GM23338 (cell line): ENCODE data around the gene MMP25. TPM values are rescaled to one million over a fixed set of nuclear protein-coding genes. Genes with fewer than 3 reads are reported as not detected.

Experiments
- ATAC-seq: fragments of 200-7000 bp; cut with Tn5 transposase; 3 replicates; pipeline ENCODE4 v1.9.1; 2020
- DNase-seq: peaks from one replicate; pipeline ENCODE4 v3.0.0-alpha.2; 2015; ENCODE audit warnings: low spot score
- H2AFZ ChIP-seq: fragments of 200-600 bp; sonication (generic); 2 replicates; pipeline ENCODE4 v1.8.0; 2016; ENCODE audit warnings: antibody characterized with exemption, mild to moderate bottlenecking, moderate library complexity
- H3F3A ChIP-seq: fragments of 200-600 bp; sonication (generic); replicated peaks from 2 replicates; pipeline ENCODE4 v1.8.0; 2017; ENCODE audit warnings: antibody characterized with exemption, mixed run types, low read depth
- H3K27ac ChIP-seq: fragments of 200-600 bp; sonication (generic); 2 replicates; pipeline ENCODE4 v1.6.1; 2016; ENCODE audit warnings: low read depth
- H3K27me3 ChIP-seq: fragments of 200-600 bp; sonication (generic); 2 replicates; pipeline ENCODE4 v1.8.0; 2016; ENCODE audit warnings: mild to moderate bottlenecking, mixed run types, moderate library complexity; ENCODE audit not compliant: insufficient read depth
- H3K36me3 ChIP-seq: fragments of 200-600 bp; sonication (generic); 2 replicates; pipeline ENCODE4 v1.8.0; 2016; ENCODE audit warnings: mild to moderate bottlenecking; ENCODE audit not compliant: insufficient read depth
- H3K4me1 ChIP-seq: fragments of 200-600 bp; sonication (generic); 2 replicates; pipeline ENCODE4 v1.8.0; 2016; ENCODE audit warnings: mild to moderate bottlenecking, moderate library complexity; ENCODE audit not compliant: insufficient read depth
- H3K4me2 ChIP-seq: fragments of 200-600 bp; sonication (generic); 2 replicates; pipeline ENCODE4 v1.7.1; 2017; ENCODE audit warnings: mixed run types
- H3K4me3 ChIP-seq: fragments of 200-600 bp; sonication (generic); 2 replicates; pipeline ENCODE4 v1.6.1; 2016; ENCODE audit warnings: mixed run types
- H3K79me2 ChIP-seq: fragments of 200-600 bp; sonication (generic); replicated peaks from 2 replicates; pipeline ENCODE4 v1.8.0; 2017; ENCODE audit warnings: mild to moderate bottlenecking; ENCODE audit not compliant: insufficient read depth
- H3K9me2 ChIP-seq: fragments of 200-600 bp; sonication (generic); 2 replicates; pipeline ENCODE4 v1.8.0; 2017; ENCODE audit not compliant: insufficient read depth
- H4K20me1 ChIP-seq: fragments of 200-600 bp; sonication (generic); replicated peaks from 2 replicates; pipeline ENCODE4 v1.8.0; 2017; ENCODE audit warnings: mild to moderate bottlenecking; ENCODE audit not compliant: insufficient read depth
- H3K27ac Mint-ChIP-seq: 2 replicates; pipeline ENCODE4 v1.8.0; 2020; ENCODE audit warnings: inconsistent platforms, mild to moderate bottlenecking, moderate library complexity, mixed read lengths
- H3K27me3 Mint-ChIP-seq: 3 replicates; pipeline ENCODE4 v1.8.0; 2022; ENCODE audit warnings: low read depth, mild to moderate bottlenecking, moderate library complexity, mixed read lengths, inconsistent platforms; ENCODE audit not compliant: insufficient read depth, poor library complexity
- H3K36me3 Mint-ChIP-seq: 3 replicates; pipeline ENCODE4 v1.8.0; 2021; ENCODE audit warnings: low read depth, mild to moderate bottlenecking, inconsistent platforms, moderate library complexity, mixed read lengths
- H3K4me1 Mint-ChIP-seq: 3 replicates; pipeline ENCODE4 v1.8.0; 2020; ENCODE audit warnings: mild to moderate bottlenecking, inconsistent platforms, mixed read lengths
- H3K4me3 Mint-ChIP-seq: 3 replicates; pipeline ENCODE4 v1.8.0; 2021; ENCODE audit warnings: moderate library complexity, mild to moderate bottlenecking, inconsistent platforms, mixed read lengths
- H3K9me3 Mint-ChIP-seq: 3 replicates; pipeline ENCODE4 v1.8.0; 2020; ENCODE audit warnings: moderate library complexity, mild to moderate bottlenecking, inconsistent platforms, mixed read lengths
- CREB1 ChIP-seq: fragments of 250-450 bp; sonication (Bioruptor Pico); IDR thresholded peaks from 2 replicates; pipeline ENCODE4 v1.5.0; 2020; ENCODE audit warnings: low read depth, mild to moderate bottlenecking, moderate library complexity
- CTCF ChIP-seq, 2 experiments: fragments of 200-600 bp in 1 of 2; sonication (generic) in 1 of 2; conservative IDR thresholded peaks; 2 replicates each; pipeline versions ENCODE4 v1.5.1 to v1.6.1; 2016 to 2017; ENCODE audit warnings: antibody characterized with exemption in 2 of 2, low read depth in 2 of 2, mild to moderate bottlenecking in 2 of 2, moderate library complexity in 1 of 2
- ETS1 ChIP-seq: IDR thresholded peaks from 2 replicates; pipeline ENCODE4 v1.6.1; 2016; ENCODE audit warnings: antibody characterized with exemption
- EZH2phosphoT487 ChIP-seq: fragments of 200-600 bp; sonication (generic); IDR thresholded peaks from one replicate; pipeline ENCODE4 v1.8.1; 2018; ENCODE audit warnings: antibody characterized with exemption; ENCODE audit not compliant: unreplicated experiment
- JUNB ChIP-seq: IDR thresholded peaks from one replicate; pipeline ENCODE4 v1.6.1; 2016; ENCODE audit warnings: antibody characterized with exemption; ENCODE audit not compliant: unreplicated experiment
- NANOG ChIP-seq: IDR thresholded peaks from 2 replicates; pipeline ENCODE4 v1.6.1; 2016; ENCODE audit warnings: antibody characterized with exemption, borderline replicate concordance
- POLR2AphosphoS5 ChIP-seq: IDR thresholded peaks from 2 replicates; pipeline ENCODE4 v1.6.1; 2016; ENCODE audit warnings: antibody characterized with exemption, low read depth
- REST ChIP-seq: IDR thresholded peaks from one replicate; pipeline ENCODE4 v1.6.1; 2018; ENCODE audit warnings: antibody characterized with exemption; ENCODE audit not compliant: unreplicated experiment
- polyA plus RNA-seq: library from polyadenylated mRNA; unstranded; fragments of >200 nt; fragmentation: Nextera tagmentation; extraction: Ambion mirVana; gene quantifications from 2 replicates; pipeline ENCODE4 v1.2.1, GENCODE V29; 2016
- total RNA-seq: library from RNA; depleted of rRNA; stranded (reverse); fragments of >200 nt; shearing (Covaris generic); gene quantifications from 2 replicates; pipeline ENCODE4 v1.2.3, GENCODE V29; 2014

MMP25 gene
- total and polyA plus RNA-seq, 2 experiments from 2014 or later = 7.7 to 15.9 TPM

- TF ChIP-seq NANOG (no peak), EZH2phosphoT487 (no peak)
- Mint-ChIP-seq H3K27ac (peak overlapping the region; percentile 62; the same call in 1 of the 2 replicates), H3K4me1 (peaks cover 71% of the 10 kb centered on the region), H3K27me3 (peaks cover 52% of the 10 kb centered on the region), H3K4me3 (peak overlapping the region; percentile 75), H3K36me3 (peaks cover 33% of the 10 kb centered on the region), H3K9me3 (peaks cover 7% of the 10 kb centered on the region; the same call in 2 of the 3 replicates)
- H2AFZ ChIP-seq = 0 out of 2 replicates have a peak overlapping the region, but pooled peaks have one; percentile 47
- peaks cover 61% of the 10 kb centered on the region for H3F3A ChIP-seq
- peaks cover 17% of the 10 kb centered on the region for H3K79me2 ChIP-seq
- ATAC-seq = peak; percentile 2; the same call in 2 of the 3 replicates
- no peaks in the 10 kb centered on the region for H3K9me2 ChIP-seq
- H3K36me3 ChIP-seq = no peaks in the 10 kb centered on the region
- H3K4me1 ChIP-seq = peaks cover 79% of the 10 kb centered on the region
- H4K20me1 ChIP-seq = peaks cover 25% of the 10 kb centered on the region
- peak; percentile 82 for DNase-seq
- peak overlapping the region; percentile 88 for H3K4me2 ChIP-seq
- H3K27me3 ChIP-seq = peaks cover 11% of the 10 kb centered on the region
- H3K27ac ChIP-seq = no peak overlapping the region
- H3K4me3 ChIP-seq = peak overlapping the region; percentile 68
These were observed 34.1 kb upstream of the MMP25 start for GRCh38 chr16:3012246-3012645.

GRCh38 chr16:3012828-3013420 is 33.4 kb upstream of the MMP25 start, which contains the start of gene CLDN9:
Gene CLDN9, plus strand, starts transcription at chr16:3012923. Its CDS starts 440 bp downstream, at chr16:3013363.
- Histone ChIP-seq H3K9me2 (no peaks in the 10 kb centered on the region), H3K36me3 (no peaks in the 10 kb centered on the region), H4K20me1 (peaks cover 25% of the 10 kb centered on the region), H3F3A (peaks cover 55% of the 10 kb centered on the region), H3K79me2 (peaks cover 23% of the 10 kb centered on the region), H3K4me3 (peak within 1 kb of the TSS; percentile 68), H3K4me1 (peaks cover 73% of the 10 kb centered on the region), H3K27ac (no peak within 1 kb of the TSS), H3K4me2 (peak within 1 kb of the TSS; percentile 88), H2AFZ (0 out of 2 replicates have a peak within 1 kb of the TSS, but pooled peaks have one; percentile 47), H3K27me3 (peaks cover 11% of the 10 kb centered on the region)
- ATAC-seq (peak; percentile 10), DNase-seq (peak; percentile 75)
- peaks cover 7% of the 10 kb centered on the region; the same call in 2 of the 3 replicates for H3K9me3 Mint-ChIP-seq
- H3K36me3 Mint-ChIP-seq = peaks cover 34% of the 10 kb centered on the region
- H3K4me3 Mint-ChIP-seq = peak within 1 kb of the TSS; percentile 75
- peak within 1 kb of the TSS; percentile 62; the same call in 1 of the 2 replicates for H3K27ac Mint-ChIP-seq
- peaks cover 48% of the 10 kb centered on the region for H3K27me3 Mint-ChIP-seq
- H3K4me1 Mint-ChIP-seq = peaks cover 65% of the 10 kb centered on the region
- TF ChIP-seq REST (no peak), EZH2phosphoT487 (no peak), JUNB (no peak), ETS1 (no peak), CTCF (conservative IDR thresholded peaks at IDR 0.05; ENCODE audit: low read depth in 2 of 2) (no peak), CREB1 (CRISPR knock-in tag) (no peak), POLR2AphosphoS5 (no peak; the same call in none of the 2 replicates)
